ENCODE data around the gene RNH1.

- TF ChIP-seq, protein P1, sequence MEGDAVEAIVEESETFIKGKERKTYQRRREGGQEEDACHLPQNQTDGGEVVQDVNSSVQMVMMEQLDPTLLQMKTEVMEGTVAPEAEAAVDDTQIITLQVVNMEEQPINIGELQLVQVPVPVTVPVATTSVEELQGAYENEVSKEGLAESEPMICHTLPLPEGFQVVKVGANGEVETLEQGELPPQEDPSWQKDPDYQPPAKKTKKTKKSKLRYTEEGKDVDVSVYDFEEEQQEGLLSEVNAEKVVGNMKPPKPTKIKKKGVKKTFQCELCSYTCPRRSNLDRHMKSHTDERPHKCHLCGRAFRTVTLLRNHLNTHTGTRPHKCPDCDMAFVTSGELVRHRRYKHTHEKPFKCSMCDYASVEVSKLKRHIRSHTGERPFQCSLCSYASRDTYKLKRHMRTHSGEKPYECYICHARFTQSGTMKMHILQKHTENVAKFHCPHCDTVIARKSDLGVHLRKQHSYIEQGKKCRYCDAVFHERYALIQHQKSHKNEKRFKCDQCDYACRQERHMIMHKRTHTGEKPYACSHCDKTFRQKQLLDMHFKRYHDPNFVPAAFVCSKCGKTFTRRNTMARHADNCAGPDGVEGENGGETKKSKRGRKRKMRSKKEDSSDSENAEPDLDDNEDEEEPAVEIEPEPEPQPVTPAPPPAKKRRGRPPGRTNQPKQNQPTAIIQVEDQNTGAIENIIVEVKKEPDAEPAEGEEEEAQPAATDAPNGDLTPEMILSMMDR (IDR thresholded peaks at IDR 0.05; ENCODE audit: low read length) = no peak
- no peak for TF ChIP-seq EZH2phosphoT487 (IDR thresholded peaks at IDR 0.05; ENCODE audit: low read length)
Measured at GRCh38 chr11:455566-456147, 51.4 kb downstream of the RNH1 start.
